Erythroblast (primary cell): Measurements from ENCODE around the gene INHBB.

ENCODE experiments used
- GATA1 ChIP-seq: IDR thresholded peaks from 2 replicates; pipeline ENCODE4 v1.6.1; 2011; ENCODE audit warnings: low read depth, mild to moderate bottlenecking, control low read depth, low read length, moderate library complexity
- POLR2A ChIP-seq: IDR thresholded peaks from 2 replicates; pipeline ENCODE4 v1.6.1; 2011; ENCODE audit warnings: mild to moderate bottlenecking, low read length

DNA sequence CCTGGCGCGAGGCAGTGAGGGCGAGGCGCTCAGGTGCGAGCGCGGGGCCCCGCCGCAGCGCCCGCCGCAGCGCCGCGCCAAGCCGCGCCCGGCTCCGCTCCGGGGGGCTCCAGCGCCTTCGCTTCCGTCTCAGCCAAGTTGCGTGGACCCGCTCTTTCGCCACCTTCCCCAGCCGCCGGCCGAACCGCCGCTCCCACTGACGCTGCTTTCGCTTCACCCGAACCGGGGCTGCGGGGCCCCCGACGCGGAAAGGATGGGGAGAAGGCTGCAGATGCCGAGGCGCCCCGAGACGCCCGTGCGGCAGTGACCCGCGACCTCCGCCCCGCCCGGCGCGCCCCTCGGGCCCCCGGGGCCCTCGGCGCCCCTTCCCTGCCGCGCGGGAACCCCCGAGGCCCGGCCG, 328 bp upstream of the INHBB start:
- TF ChIP-seq POLR2A (no peak), GATA1 (no peak)
